ENCODE results near the gene HOXB8.
A peak's percentile ranks its signal among the peaks of the same experiment; 100 is the strongest.

Gene HOXB8

GRCh38 chr17:48642059-48642842, 27.2 kb upstream of the HOXB8 start:
- H3K4me3 Mint-ChIP-seq, result no peak overlapping the region

GRCh38 chr17:48641541-48642058, 26.5 kb upstream of the HOXB8 start:
- peak overlapping the region; percentile 53 for H3K27ac Mint-ChIP-seq
- no peaks in the 10 kb centered on the region for H3K36me3 Mint-ChIP-seq (ENCODE audit: low read depth)
- H3K4me3 Mint-ChIP-seq, result no peak overlapping the region
- H3K4me1 Mint-ChIP-seq (ENCODE audit: low read depth), result peaks cover 5% of the 10 kb centered on the region
- no peaks in the 10 kb centered on the region for H3K9me3 Mint-ChIP-seq
- H3K27me3 Mint-ChIP-seq (ENCODE audit: low read depth), result peaks cover 96% of the 10 kb centered on the region

More at GRCh38 chr17:48642059-48642842, 27.2 kb upstream of the HOXB8 start:
- Mint-ChIP-seq H3K9me3 (no peaks in the 10 kb centered on the region), H3K36me3 (ENCODE audit: low read depth) (peaks cover 2% of the 10 kb centered on the region), H3K4me1 (ENCODE audit: low read depth) (peaks cover 7% of the 10 kb centered on the region), H3K27ac (no peak overlapping the region), H3K27me3 (ENCODE audit: low read depth) (peaks cover 95% of the 10 kb centered on the region)

- H3K27ac Mint-ChIP-seq, result no peak overlapping the region
- no peaks in the 10 kb centered on the region for H3K36me3 Mint-ChIP-seq (ENCODE audit: low read depth)
- no peak overlapping the region for H3K4me3 Mint-ChIP-seq
- peaks cover 99% of the 10 kb centered on the region for H3K27me3 Mint-ChIP-seq (ENCODE audit: low read depth)
- H3K4me1 Mint-ChIP-seq (ENCODE audit: low read depth), result peaks cover 7% of the 10 kb centered on the region
- no peaks in the 10 kb centered on the region for H3K9me3 Mint-ChIP-seq
Measured at GRCh38 chr17:48640858-48641180, 25.7 kb upstream of the HOXB8 start.

- no peaks in the 10 kb centered on the region for H3K36me3 Mint-ChIP-seq (ENCODE audit: low read depth)
- no peak overlapping the region for H3K4me3 Mint-ChIP-seq
- no peaks in the 10 kb centered on the region for H3K9me3 Mint-ChIP-seq
- H3K27me3 Mint-ChIP-seq (ENCODE audit: low read depth), result peaks cover 99% of the 10 kb centered on the region
- peaks cover 7% of the 10 kb centered on the region for H3K4me1 Mint-ChIP-seq (ENCODE audit: low read depth)
- no peak overlapping the region for H3K27ac Mint-ChIP-seq
Measured at GRCh38 chr17:48639982-48640857, 25.1 kb upstream of the HOXB8 start.

- Mint-ChIP-seq H3K27ac (no peak overlapping the region), H3K4me3 (no peak overlapping the region), H3K36me3 (ENCODE audit: low read depth) (no peaks in the 10 kb centered on the region), H3K9me3 (no peaks in the 10 kb centered on the region), H3K27me3 (ENCODE audit: low read depth) (peaks cover 99% of the 10 kb centered on the region), H3K4me1 (ENCODE audit: low read depth) (peaks cover 7% of the 10 kb centered on the region)
Measured at GRCh38 chr17:48639136-48639535, 24.0 kb upstream of the HOXB8 start.

GRCh38 chr17:48637323-48638260, 22.5 kb upstream of the HOXB8 start:
- H3K9me3 Mint-ChIP-seq, result no peaks in the 10 kb centered on the region

GRCh38 chr17:48636177-48637018, 21.3 kb upstream of the HOXB8 start:
- peaks cover 98% of the 10 kb centered on the region for H3K27me3 Mint-ChIP-seq (ENCODE audit: low read depth)
- no peak overlapping the region for H3K4me3 Mint-ChIP-seq

More at GRCh38 chr17:48637323-48638260, 22.5 kb upstream of the HOXB8 start:
- Mint-ChIP-seq H3K4me3 (no peak overlapping the region), H3K36me3 (ENCODE audit: low read depth) (peaks cover 3% of the 10 kb centered on the region), H3K27me3 (ENCODE audit: low read depth) (peaks cover 98% of the 10 kb centered on the region), H3K4me1 (ENCODE audit: low read depth) (peaks cover 11% of the 10 kb centered on the region), H3K27ac (no peak overlapping the region)

GRCh38 chr17:48634493-48635208, 19.6 kb upstream of the HOXB8 start:
- Mint-ChIP-seq H3K36me3 (ENCODE audit: low read depth) (peaks cover 3% of the 10 kb centered on the region), H3K27me3 (ENCODE audit: low read depth) (peaks cover 99% of the 10 kb centered on the region), H3K27ac (no peak overlapping the region), H3K4me1 (ENCODE audit: low read depth) (peaks cover 9% of the 10 kb centered on the region), H3K4me3 (peak overlapping the region; percentile 22), H3K9me3 (no peaks in the 10 kb centered on the region)

More at GRCh38 chr17:48636177-48637018, 21.3 kb upstream of the HOXB8 start:
- no peak overlapping the region for H3K27ac Mint-ChIP-seq
- H3K4me1 Mint-ChIP-seq (ENCODE audit: low read depth), result peaks cover 10% of the 10 kb centered on the region
- H3K9me3 Mint-ChIP-seq, result no peaks in the 10 kb centered on the region
- peaks cover 3% of the 10 kb centered on the region for H3K36me3 Mint-ChIP-seq (ENCODE audit: low read depth)

- Mint-ChIP-seq H3K36me3 (ENCODE audit: low read depth) (peaks cover 3% of the 10 kb centered on the region), H3K27ac (no peak overlapping the region), H3K27me3 (ENCODE audit: low read depth) (peaks cover 99% of the 10 kb centered on the region), H3K4me1 (ENCODE audit: low read depth) (peaks cover 9% of the 10 kb centered on the region), H3K4me3 (peak overlapping the region; percentile 24), H3K9me3 (no peaks in the 10 kb centered on the region)
Measured at GRCh38 chr17:48633266-48633677, 18.2 kb upstream of the HOXB8 start.

- Mint-ChIP-seq H3K4me1 (ENCODE audit: low read depth) (peaks cover 9% of the 10 kb centered on the region), H3K36me3 (ENCODE audit: low read depth) (peaks cover 3% of the 10 kb centered on the region), H3K27me3 (ENCODE audit: low read depth) (peaks cover 99% of the 10 kb centered on the region), H3K4me3 (peak overlapping the region; percentile 8), H3K27ac (peak overlapping the region; percentile 53), H3K9me3 (no peaks in the 10 kb centered on the region)
Measured at GRCh38 chr17:48632579-48633265, 17.6 kb upstream of the HOXB8 start.

- H3K27ac Mint-ChIP-seq, result no peak overlapping the region
Measured at GRCh38 chr17:48631693-48632578, 16.8 kb upstream of the HOXB8 start.

More at GRCh38 chr17:48631693-48632578, 16.8 kb upstream of the HOXB8 start:
- H3K27me3 Mint-ChIP-seq (ENCODE audit: low read depth), result peaks cover 98% of the 10 kb centered on the region
- no peaks in the 10 kb centered on the region for H3K9me3 Mint-ChIP-seq
- H3K36me3 Mint-ChIP-seq (ENCODE audit: low read depth), result peaks cover 3% of the 10 kb centered on the region
- H3K4me1 Mint-ChIP-seq (ENCODE audit: low read depth), result peaks cover 10% of the 10 kb centered on the region
- no peak overlapping the region for H3K4me3 Mint-ChIP-seq

Measured in T-helper 1 cell treated with Interleukin-12 subunit alpha and Interleukin-12 subunit beta and Interleukin-4 antibody, amounts not matched to agents 30 μg/mL and 1 μg/mL, for 36 hours (primary cell).